C4-2B (cell line): ENCODE measurements around the gene SULT1A1.

Experiments
- ZFX ChIP-seq: fragments of 450-650 bp; IDR thresholded peaks from 2 replicates; pipeline ENCODE4 v1.6.1; 2017
- TF ChIP-seq, protein P1 (sequence below): fragments of 450-650 bp; conservative IDR thresholded peaks from 2 replicates; pipeline ENCODE4 v1.5.1; 2017; ENCODE audit warnings: mild to moderate bottlenecking

DNA sequence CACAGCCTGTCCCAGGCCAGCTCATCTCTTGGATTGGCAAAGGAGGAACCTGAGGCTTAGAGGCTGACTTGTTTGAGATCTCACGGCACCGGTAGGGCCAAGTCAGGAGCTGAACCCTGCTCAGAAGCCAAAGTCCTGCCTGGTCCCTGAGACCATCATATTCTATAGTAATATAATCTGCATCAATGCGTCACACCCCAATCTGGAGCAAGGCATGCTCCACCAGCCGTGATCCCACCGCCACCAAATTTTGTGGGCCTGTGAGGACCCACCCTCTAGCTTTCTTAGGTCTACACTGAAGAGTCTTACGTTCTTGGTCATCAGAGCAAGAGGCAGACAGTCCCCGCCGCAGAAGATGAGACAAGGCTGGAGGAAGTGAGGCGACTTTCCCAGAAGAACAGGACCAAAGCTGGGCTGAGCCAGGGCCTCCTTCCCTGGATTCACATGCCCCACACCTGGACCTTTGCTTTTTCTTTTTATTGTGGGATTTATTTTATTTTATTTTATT is 2.7 kb downstream of the SULT1A1 start:
- TF ChIP-seq, protein P1, sequence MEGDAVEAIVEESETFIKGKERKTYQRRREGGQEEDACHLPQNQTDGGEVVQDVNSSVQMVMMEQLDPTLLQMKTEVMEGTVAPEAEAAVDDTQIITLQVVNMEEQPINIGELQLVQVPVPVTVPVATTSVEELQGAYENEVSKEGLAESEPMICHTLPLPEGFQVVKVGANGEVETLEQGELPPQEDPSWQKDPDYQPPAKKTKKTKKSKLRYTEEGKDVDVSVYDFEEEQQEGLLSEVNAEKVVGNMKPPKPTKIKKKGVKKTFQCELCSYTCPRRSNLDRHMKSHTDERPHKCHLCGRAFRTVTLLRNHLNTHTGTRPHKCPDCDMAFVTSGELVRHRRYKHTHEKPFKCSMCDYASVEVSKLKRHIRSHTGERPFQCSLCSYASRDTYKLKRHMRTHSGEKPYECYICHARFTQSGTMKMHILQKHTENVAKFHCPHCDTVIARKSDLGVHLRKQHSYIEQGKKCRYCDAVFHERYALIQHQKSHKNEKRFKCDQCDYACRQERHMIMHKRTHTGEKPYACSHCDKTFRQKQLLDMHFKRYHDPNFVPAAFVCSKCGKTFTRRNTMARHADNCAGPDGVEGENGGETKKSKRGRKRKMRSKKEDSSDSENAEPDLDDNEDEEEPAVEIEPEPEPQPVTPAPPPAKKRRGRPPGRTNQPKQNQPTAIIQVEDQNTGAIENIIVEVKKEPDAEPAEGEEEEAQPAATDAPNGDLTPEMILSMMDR, result no peak
- TF ChIP-seq ZFX, result no peak
